Stimulated activated CD4-positive, alpha-beta T cell treated with anti-CD3 and anti-CD28 coated beads, Interleukin-12 subunit alpha, Interleukin-12 subunit beta, amount 100 ng/mL, for 4 hours (primary cell): ENCODE results near the gene RAD21L1.
"Not testable (repeated sequence)": the region's sequence is repeated elsewhere in the genome, so short reads cannot be mapped to it uniquely, and the experiment has no call there.

Source experiments
- DNase-seq: peaks from one replicate; pipeline ENCODE4 v3.0.0-alpha.2; 2020

Gene RAD21L1

DNA sequence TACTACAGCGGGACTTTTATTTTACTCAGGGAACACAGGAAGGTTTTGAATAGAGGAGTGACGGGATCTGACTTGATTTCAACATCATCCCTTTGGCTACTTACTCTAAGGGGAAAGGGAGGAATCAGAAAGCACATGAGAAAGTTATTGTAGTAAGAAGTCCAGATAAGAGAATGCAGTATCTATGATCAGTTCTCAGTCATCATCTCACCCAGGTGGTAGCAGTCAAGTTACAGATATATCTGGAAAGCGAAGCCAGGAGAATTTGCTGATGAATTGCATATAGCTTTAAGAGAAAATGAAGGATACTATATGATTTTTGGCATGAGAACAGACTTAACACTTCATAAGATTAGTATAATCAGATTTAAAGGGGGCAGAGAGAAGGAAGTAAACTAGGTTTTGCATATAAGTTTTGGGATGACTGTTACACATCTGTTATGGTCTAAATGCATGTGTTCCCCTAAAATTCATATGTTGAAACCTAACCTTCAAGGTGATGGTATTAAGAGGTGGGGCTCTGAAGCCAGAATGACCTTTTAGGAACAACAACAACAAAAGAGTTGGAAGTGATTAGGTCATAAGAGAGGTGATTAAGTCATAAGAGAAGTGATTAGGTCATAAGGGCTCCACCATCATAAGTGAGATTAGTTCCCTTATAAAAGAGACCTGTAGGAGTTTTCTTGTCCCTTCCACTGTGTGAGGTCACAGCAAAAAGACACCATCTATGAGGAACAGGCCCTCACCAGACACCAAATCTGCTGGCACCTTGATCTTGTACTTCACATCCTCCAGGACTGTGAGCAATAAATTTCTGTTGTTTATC, 6.7 kb downstream of the RAD21L1 start:
- DNase-seq = no peak

GRCh38 chr20:1240549-1240948, 14.7 kb downstream of the RAD21L1 start:
- DNase-seq = no peak

DNA sequence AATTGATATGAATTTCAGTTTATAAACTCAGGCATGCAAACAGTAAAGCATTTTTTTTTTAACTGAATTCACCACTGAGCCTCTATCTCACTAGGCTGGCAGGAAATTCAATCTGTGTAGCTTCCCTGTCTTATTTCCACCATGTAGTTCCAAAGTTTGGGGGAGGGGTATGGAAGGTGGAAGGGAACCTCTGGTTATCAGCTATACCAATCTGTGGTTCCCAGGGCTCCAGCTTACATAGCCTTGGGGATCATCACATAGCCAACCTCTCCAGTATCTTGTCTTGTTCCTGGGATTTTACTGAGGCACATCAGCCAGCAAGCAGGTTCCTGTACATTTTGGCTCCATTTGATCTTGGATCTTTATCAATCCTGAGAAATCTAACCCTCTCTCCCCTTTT, 15.6 kb downstream of the RAD21L1 start:
- DNase-seq = no peak

DNA sequence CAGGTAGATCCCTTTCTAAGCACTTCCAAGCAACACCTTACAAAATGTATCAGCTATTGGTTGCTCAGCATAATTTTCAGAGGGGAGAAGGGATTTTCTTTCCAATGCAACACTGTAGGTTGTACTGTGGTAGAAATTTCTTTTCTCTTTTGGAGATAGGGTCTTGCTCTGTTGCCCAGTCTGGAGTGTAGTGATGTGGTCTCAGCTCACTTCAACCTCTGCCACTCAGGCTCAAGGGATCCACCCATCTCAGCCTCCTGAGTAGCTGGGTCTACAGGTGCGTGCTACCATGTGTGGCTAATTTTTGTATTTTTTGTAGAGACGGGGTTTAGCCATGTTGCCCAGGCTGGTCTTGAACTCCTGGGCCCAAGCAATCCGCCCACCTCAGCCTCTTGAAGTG, 16.3 kb downstream of the RAD21L1 start:
- DNase-seq = no peak

GRCh38 chr20:1242530-1242929, 16.7 kb downstream of the RAD21L1 start:
- DNase-seq = no peak

GRCh38 chr20:1245578-1245977, 19.7 kb downstream of the RAD21L1 start:
- no peak for DNase-seq

GRCh38 chr20:1247689-1248088, 21.8 kb downstream of the RAD21L1 start:
- DNase-seq = no peak

DNA sequence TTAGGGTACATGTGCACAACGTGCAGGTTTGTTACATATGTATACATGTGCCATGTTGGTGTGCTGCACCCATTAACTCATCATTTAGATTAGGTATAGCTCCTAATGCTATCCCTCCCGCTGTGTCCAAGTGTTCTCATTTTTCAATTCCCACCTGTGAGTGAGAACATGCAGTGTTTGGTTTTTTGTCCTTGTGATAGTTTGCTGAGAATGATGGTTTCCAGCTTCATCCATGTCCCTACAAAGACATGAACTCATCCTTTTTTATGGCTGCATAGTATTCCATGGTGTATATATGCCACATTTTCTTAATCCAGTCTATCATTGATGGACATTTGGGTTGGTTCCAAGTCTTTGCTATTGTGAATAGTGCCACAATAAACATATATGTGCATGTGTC, 24.4 kb downstream of the RAD21L1 start:
- not testable (repeated sequence) for DNase-seq

- no peak for DNase-seq
These were observed 26.6 kb downstream of the RAD21L1 start for GRCh38 chr20:1252416-1252815.

GRCh38 chr20:1254254-1254653, 28.4 kb downstream of the RAD21L1 start:
- no peak for DNase-seq

DNA sequence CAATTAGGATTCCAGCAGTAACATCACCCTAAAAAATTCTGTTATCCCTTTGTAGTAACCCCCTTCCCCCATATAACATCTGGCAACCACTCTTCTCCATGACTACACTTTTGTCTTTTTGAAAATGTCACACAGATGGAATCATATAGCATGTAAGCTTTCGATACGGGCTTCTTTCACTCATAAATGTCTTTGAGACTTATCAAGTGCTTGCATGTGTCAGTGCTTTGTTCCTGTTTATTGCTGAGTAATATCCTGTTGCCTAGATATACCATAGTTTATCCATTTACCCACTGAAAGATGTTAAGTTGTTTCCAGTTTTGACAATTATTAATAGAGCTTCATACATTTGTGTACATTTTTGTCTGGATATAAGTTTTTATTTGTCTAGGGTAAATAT, 29.8 kb downstream of the RAD21L1 start:
- DNase-seq = no peak

GRCh38 chr20:1263853-1264252, 38.0 kb downstream of the RAD21L1 start:
- DNase-seq = no peak

DNA sequence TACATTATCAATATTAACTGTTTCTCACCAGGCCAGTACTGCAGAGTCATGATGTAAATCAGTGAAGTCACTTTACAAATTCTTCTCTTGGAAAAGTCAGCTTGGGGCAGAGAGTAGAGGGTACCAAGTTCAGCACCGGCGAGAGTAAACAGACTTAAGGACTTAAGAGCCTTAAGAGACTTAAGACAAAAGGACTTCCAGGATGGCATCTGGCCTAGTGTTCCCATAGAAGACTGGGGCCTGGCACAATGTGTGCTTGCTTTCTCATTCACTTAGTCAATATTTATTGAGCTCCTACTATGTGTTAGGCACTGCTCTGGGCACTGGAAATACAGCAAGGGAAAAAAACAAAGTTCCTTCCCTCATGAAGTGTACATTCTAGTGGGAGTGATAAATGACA, 38.9 kb downstream of the RAD21L1 start:
- DNase-seq = no peak

DNA sequence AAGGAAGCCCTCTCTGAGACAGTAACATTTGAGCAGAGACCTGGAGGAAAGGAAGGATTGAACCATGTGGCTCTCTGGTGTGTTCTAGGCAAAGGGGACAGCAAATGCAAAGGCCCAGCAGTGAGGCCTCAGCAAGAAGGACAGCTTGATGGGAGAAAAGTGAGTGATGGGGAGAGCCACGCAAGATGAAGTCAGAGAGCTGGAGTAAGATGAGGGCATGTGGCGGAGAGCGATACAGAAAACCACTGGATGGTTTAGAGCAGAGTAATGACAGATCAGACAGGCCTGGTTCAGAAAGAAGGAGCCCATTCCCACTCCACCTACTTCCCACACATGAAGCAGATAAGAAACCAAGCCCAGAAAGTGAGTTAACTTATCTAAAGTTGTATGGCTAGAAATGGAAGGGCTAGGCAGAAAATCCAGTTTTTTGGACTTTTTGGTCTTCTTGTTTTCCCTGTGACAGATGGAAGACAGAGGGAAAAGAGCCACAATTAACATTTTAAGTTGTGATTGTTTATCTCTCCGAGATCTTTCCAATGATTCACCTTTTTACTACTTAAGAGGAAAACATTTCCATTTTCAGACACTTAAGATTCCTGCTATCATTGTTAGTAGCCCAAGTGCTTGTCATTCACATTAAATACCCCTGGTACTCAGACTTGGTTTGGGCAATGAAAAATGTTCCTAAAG, 39.5 kb downstream of the RAD21L1 start:
- no peak for DNase-seq

- no peak for DNase-seq
These were observed 40.0 kb downstream of the RAD21L1 start for GRCh38 chr20:1265916-1266166.

GRCh38 chr20:1266167-1266973, 40.5 kb downstream of the RAD21L1 start, which contains the start of gene SNPH:
SNPH (plus strand) TSS chr20:1266294; CDS start chr20:1296240, 29,946 bp downstream.
- peak; percentile 69 for DNase-seq

GRCh38 chr20:1267161-1267560, 41.3 kb downstream of the RAD21L1 start:
- no peak for DNase-seq

- DNase-seq = no peak
These were observed 42.0 kb downstream of the RAD21L1 start for GRCh38 chr20:1267809-1268374.

- no peak for DNase-seq
These were observed 43.4 kb downstream of the RAD21L1 start for GRCh38 chr20:1269235-1269634.

DNA sequence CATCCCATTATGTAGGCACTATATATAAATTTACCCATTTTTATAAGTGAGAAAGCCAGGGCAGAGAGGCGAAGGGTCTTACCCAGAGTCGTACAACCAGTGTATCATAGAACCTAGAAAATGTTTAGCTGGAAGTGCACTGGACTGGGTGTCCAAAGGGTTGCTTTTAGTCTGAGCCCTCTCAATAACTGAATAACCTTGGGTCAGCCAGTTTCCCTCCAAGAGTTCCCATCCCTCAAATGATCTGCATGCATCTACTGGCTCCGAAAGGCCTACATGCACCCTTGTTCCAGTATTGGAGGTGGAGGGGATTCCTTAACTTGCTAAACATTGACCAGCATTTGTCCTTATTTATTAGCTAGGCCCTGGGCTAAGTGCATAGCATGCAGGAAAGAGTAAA, 44.0 kb downstream of the RAD21L1 start:
- no peak for DNase-seq

GRCh38 chr20:1272368-1273100, 46.7 kb downstream of the RAD21L1 start:
- no peak for DNase-seq

- DNase-seq = no peak
These were observed 47.5 kb downstream of the RAD21L1 start for GRCh38 chr20:1273366-1273765.
